ENCODE data around the gene NYAP2.

Gene NYAP2

DNA sequence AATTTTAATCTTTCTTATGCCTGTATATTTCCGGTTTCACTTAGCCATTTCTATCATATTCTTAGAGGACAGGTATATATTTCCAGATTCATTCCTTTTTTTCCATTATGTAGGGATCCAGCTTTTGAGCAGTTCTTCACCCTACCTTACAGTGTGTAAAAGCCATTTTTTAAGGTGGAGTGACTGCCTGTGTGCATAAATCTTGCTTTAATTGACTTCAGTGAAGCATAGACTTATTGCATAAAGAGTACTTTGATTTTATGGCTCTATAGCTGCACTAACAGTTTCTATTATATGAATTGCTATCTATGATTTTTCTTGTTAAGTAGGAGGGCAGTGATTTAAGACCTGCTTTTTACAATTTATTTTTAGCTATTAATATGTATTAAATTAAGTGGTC is 132.6 kb downstream of the NYAP2 start:
- no peak overlapping the region for H3K27ac ChIP-seq
- no peak overlapping the region for H3K4me3 ChIP-seq

DNA sequence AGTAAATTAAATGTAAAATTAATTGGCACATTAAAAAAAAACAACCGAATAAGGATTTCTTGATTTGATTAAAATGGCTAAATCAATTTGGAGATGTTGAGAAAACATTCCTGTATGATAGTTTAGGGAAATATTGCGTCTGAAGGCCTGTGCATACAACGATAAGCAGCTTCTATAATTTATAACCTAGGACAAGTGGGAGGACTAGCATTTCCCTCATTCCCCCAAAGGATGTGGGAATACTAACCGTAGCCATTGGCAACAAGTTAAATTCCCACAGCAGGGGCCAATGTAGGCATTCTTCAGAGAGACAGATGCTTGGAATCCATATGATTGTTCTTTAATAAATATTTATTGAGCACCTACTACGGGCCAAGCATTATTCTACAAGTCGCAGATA is 134.5 kb downstream of the NYAP2 start:
- H3K4me3 ChIP-seq: no peak overlapping the region
- H3K27ac ChIP-seq: no peak overlapping the region

DNA sequence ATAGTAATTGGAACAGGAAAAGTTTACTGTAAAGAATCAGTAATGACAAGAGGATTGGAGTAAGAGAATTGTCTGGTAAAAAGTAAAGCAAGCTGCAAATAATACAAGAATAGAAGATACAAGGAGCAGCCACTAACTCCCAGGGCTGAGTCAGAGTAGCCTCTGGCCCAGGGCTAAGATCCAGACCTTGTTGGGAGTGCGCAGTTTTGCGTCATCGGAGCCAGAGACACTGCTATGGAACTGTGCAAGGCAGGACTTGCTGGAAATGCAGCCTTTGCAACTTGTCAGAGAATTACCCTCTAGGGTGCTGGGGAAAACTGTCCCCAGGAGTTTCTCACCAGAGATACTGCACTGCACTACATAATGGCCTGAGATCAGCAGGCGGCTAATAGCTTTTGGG is 135.2 kb downstream of the NYAP2 start:
- Histone ChIP-seq H3K4me3 (no peak overlapping the region), H3K27ac (no peak overlapping the region)

DNA sequence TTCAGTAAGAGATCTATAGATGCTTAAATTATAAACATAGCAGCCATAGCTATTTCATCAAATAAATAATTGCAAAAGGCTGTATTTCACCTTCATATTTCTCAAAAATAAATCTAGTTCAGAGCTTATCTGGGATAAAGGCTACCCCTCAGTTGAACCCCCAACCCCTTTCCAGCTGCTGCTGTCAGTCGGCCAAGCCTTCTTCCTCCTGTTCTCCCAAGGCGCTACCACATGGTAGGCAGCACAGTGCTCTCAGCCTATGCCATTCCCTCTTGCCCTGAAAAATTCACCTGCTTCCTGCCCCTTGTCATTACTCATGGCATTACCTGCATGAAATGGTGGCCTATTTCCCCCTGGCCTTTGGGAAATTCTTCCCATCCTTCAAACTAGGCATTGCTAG is 136.5 kb downstream of the NYAP2 start:
- Histone ChIP-seq H3K4me3 (no peak overlapping the region), H3K27ac (no peak overlapping the region)

DNA sequence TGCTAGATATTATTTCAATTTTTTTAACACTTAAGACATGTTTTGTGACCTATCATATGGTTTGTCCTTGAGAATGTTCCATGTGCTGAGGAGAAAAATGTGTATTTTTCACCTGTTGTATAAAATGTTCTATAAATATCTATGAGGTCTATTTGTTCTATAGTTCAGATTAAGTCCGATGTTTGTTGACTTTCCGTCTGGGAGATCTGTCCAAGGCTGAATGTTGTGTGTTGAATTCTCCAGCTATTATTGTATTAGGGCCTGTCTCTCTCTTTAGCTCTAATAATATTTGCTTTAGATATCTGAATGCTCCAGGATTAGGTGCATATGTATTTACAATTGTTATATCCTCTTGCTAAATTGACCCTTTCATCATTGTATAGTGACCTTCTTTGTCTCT is 144.1 kb downstream of the NYAP2 start:
- no peak overlapping the region for H3K27ac ChIP-seq

DNA sequence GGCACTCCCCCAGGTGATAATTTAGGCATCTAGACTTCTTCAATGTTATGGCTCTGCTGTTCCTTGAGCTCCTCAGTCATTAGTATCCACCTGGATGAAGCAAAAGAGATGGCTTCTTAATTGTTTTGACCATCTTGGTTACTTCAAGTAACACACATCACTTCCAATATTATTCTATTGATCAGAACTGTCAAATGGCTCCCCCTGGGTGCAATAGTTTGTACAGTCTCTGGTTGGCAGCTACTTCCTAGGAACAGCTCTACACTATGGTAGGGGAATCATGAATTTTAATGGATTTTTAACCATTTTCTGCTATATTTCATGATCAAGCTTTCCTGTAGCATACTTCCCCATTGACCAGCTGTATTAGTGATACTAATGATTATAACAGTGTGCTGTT is 157.0 kb downstream of the NYAP2 start:
- H3K4me3 ChIP-seq: no peak overlapping the region
- H3K27ac ChIP-seq: no peak overlapping the region

More for the DNA sequence above, 144.1 kb downstream of the NYAP2 start:
- no peak overlapping the region for H3K4me3 ChIP-seq

DNA sequence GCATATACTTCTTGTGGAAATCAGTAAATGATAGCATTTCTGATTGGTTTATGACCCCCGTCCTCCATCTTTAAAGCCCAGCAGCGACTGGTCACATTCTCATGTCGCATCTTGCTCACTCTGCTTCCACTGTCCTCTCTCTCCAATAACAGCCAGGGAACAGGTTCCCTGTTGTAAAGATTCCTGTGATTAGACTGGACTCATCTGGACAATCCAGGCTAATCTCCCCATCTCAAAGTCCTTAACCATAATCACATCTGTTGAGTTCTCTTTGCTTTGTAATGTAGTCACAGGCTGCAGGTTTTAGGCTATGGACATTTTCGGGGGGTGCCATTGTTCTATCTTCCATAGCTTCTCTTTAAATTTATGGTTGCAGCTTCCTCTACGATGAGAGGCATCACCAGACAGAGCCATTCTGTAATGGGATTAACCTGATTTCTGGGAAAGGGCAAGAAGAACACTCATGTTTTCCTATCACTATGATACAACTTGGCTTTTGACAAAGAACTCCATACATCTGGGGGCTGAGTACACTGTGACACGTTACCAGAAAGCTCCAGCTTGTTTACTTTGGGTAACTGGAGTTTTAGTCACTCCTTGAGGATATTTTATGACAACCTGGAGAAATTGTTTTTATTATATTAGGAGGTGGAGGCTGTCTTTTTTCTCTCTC is 159.0 kb downstream of the NYAP2 start:
- H3K4me3 ChIP-seq: no peak overlapping the region
- H3K27ac ChIP-seq: no peak overlapping the region

DNA sequence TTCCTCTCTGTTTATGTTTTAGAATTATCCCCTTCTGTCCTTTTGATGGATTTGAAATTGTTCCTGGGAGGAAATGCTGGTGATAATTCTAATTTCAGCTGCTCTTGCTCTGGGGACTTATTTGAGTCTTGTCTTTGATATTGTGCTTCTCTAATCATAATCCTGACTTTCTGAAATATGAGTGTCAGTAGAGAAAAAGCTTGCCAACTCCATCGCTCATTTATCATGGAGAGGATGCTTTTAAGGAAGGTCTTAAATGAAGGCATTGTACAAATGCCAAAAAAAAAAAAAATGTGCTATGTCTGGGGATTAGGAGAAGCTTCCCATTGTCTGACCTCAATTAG is 159.5 kb downstream of the NYAP2 start:
- H3K4me3 ChIP-seq: no peak overlapping the region
- H3K27ac ChIP-seq: no peak overlapping the region

DNA sequence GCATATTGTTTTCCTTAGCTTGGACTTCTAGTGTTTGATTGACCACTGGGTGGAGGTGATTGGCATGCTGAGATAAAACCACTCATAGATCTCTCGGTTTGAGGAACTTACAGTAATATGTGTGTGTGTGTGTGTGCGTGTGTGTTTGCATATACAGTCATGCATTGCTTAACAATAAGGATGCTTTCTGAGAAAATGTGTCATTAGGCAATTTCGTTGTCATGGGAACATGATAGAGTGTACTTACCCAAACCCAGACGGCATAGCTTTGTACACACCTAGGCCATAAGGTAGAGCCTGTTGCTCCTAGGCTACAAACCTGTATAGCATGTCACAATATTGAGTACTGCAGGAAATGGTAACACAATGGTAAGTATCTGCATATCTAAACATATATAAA is 167.3 kb downstream of the NYAP2 start:
- H3K27ac ChIP-seq: no peak overlapping the region

DNA sequence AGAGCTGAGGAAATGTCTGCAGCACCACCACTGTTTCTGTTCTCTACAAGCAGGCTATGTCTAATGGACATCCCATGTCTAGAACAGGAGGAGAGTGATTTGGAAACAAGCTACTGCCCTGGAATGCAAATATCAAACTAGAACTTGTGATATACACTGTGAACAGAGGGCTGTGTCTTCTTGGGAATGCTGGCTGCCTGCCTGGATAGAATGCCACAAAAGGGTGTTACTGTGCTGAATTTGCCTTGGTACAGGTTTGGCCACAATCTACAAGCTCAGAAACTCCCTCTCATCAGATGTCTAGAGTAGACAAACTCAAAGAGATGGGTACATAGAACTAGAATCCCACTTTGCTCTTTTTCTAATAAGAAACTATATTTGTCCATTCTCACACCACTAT is 170.5 kb downstream of the NYAP2 start:
- H3K4me3 ChIP-seq: no peak overlapping the region
- H3K27ac ChIP-seq: no peak overlapping the region

More for the DNA sequence above, 167.3 kb downstream of the NYAP2 start:
- no peak overlapping the region for H3K4me3 ChIP-seq

DNA sequence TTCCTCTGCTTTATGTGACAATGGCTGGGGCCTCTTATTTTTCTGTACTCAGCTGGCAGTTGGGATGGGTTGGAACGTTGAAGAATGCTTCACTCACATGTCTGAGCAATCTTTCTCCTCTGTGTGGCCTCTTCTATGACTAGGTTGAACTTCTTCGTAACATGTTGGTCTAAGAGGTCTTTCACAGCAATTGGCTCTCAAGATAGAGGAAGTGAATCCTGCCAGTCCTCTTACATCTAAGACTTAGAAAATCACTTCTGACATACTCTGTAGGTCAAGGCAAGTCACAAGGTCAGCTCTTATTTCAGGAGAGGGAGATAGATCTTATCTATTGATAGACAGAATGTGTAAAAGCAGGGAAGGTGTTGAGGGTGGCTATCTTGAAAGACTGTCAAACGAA is 174.1 kb downstream of the NYAP2 start:
- H3K27ac ChIP-seq: no peak overlapping the region
- no peak overlapping the region for H3K4me3 ChIP-seq

DNA sequence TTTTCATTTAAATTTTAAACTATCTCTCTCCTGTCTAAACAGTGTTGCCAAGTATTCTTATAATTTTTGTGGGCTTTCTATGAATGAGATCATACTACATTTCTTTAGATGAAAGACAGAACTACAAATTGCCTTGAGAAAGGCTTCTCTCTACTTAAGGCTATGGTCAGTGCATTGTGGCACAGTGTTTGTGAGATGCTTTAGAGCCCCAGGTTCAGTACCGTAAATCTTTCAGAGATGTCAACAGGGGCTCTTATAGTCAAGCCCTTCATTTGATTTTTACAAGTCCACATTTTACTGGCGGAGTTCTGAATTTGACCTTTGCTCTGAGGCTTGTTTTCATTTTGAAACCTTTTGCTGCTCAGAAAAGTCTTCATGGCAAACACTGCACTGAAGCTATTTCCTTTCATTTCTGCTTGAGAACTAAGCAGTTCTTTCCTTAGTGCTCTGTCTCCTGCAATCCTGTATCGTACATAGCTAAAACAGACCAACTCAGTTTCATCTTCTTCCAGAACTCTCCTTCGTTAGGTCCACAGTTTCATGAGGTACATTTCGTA is 175.2 kb downstream of the NYAP2 start:
- no peak overlapping the region for H3K27ac ChIP-seq
- H3K4me3 ChIP-seq: no peak overlapping the region

DNA sequence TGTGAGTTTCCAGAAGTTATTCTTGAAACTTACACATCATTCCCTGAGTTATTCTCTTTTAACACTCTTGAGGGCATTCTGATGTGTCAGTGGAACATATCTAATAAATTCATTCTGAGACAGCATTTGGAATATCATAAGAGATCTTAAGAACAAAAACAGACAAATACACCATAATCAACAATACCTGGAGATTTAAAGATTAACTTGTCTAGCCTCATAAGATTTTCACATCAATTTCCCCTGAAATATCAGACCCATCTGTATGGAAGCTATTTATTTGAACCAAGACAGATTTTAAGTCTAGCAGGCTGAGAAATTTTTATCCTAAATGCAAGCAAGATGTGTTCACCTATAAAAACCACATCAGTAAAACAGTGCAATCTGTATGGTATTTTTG is 181.6 kb downstream of the NYAP2 start:
- no peak overlapping the region for H3K4me3 ChIP-seq
- H3K27ac ChIP-seq: no peak overlapping the region

DNA sequence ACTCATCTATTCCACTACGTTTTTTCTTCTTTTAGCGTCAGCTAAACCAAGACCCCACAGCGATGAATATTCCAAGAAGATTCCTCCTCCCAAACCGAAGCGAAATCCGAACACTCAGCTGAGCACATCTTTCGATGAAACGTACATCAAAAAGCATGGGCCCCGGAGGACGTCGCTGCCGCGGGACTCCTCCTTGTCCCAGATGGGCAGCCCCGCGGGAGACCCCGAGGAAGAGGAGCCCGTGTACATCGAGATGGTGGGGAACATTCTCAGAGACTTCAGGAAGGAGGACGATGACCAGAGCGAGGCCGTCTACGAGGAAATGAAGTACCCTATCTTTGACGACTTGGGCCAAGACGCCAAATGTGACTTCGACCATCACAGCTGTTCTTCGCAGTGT is 182.4 kb downstream of the NYAP2 start:
- Histone ChIP-seq H3K4me3 (no peak overlapping the region), H3K27ac (no peak overlapping the region)

DNA sequence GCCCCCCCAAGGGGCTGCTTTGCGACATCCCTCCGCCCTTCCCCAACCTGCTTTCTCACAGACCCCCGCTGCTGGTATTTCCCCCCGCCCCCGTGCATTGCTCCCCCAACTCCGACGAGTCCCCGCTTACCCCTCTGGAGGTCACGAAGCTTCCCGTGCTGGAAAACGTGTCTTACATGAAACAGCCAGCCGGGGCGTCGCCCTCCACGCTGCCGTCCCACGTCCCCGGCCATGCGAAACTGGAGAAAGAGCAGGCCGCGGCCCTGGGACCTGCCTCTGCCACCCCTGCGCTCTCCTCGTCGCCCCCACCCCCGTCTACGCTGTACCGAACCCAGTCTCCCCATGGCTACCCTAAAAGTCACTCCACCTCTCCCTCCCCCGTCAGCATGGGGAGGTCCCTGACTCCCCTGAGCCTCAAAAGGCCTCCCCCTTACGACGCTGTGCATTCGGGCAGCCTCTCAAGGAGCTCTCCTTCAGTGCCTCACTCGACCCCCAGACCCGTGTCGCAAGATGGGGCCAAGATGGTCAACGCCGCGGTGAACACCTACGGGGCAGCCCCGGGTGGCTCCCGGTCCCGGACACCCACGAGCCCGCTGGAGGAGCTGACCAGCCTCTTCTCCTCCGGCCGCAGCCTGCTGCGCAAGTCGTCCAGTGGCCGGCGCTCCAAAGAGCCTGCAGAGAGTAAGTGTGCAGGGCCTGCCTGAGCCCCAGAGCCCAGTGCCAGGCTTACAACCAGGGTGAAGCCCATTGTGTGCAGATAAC is 183.0 kb downstream of the NYAP2 start:
- Histone ChIP-seq H3K27ac (no peak overlapping the region), H3K4me3 (no peak overlapping the region)

DNA sequence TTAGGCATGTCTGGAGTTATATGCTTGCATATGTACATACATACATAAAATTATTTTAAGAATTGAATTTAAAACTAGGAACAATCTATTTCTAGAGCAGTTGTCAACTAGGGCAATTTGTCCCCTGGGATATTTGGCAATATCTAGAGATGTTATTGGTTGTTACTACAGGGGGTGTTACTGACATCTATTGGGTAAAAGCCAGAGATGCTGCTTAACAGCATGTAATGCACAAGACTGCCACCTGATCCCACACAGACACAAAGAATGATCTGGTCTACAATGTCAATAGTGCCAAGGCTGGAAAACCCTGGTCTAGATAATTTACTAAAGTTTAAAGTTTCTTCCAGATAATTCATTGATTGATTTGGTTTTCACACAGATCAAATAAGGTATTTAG is 185.3 kb downstream of the NYAP2 start:
- Histone ChIP-seq H3K4me3 (no peak overlapping the region), H3K27ac (no peak overlapping the region)

DNA sequence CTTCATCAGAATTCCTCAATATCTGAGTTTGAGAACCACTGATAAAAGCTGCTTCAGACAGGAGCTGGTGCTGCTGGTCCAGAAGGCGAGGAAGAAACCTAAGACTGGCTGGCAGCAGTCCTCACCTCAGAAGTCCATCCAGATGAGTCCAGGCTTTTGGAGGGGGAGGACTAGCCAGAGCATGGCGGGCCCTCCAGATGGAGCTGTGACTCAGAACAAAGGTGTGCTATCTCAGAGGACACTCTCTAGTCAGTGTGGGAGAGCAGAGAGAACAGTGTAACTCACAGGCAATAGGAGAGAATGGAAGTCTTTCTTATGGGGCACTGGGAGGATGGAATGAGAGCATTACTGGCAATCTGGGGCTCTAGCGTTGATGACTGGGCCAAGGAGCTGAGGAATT is 191.4 kb downstream of the NYAP2 start:
- H3K4me3 ChIP-seq: no peak overlapping the region
- no peak overlapping the region for H3K27ac ChIP-seq

DNA sequence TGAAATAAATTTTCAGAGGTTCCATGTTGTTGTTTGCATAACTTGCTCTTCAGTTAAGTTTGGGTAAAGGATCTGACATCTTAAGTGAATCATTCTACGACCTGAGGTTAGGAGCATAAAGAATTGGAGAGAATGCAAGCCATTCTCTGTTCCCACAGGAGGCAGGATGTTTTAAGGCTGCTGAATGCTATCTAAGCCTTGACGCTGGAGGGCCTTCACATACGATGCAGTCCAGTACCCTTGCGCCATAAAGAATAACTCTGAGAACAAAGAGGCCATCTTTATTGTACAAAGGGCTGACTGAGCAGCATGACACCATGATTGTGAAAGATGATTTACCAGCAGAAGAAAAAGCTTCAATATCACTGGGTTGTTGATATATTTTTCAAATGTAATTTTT is 198.4 kb downstream of the NYAP2 start:
- Histone ChIP-seq H3K27ac (no peak overlapping the region), H3K4me3 (no peak overlapping the region)

DNA sequence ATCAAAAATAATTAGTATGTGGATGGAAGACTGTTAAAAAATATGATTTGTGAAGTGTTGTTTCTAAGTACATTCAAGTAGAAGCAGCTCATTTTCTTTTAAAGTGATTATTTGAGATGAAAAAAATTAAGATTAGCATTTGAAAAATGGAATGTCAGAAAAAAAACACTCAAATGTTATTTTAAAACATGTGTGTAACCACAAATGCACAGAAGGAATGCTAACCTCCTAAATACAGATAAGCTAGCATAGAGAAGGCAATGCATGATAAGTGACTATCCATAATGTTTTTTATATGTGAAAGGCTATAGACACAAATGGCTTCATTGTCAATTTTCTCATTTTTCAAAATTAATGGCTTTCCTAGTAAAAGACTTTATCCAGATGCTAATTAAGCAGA is 198.9 kb downstream of the NYAP2 start:
- Histone ChIP-seq H3K4me3 (no peak overlapping the region), H3K27ac (no peak overlapping the region)

DNA sequence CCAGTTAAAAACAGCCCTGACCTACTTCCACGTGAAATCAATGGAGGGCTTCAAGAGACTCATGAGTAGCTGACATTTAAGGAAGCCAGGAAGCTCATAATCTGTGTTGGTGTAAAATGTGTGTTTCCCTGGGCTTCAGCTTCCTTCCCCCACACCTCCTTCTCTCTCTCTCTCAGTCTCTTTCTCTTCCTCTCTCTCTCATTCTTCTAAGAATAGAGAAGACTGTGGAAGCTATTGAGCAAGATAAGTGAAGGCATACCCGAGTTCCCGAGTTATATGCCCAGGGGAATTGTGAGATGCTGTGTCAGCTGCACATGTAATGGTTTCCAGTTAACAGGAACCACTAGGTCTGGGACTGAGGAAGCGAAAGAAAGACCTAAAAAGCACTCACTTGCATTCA is 199.4 kb downstream of the NYAP2 start:
- Histone ChIP-seq H3K4me3 (no peak overlapping the region), H3K27ac (no peak overlapping the region)

DNA sequence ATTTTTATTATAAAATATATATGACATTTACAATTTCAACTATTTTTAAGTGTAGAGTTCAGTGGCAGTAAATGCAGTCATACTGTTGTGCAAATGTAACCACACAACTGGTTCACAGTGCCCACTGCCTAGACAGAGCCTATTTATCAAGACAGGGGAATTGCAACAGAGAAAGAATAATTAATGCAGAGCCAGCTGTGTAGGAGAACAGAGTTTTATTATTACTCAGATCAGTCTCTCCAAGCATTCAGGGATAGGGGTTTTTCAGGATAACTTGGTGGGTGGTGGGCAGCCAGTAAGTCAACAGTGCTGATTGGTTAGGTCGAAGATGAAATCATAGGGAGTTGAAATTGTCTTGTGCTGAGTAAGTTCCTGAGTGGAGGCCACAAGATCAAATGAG is 200.3 kb downstream of the NYAP2 start:
- Histone ChIP-seq H3K4me3 (no peak overlapping the region), H3K27ac (no peak overlapping the region)

DNA sequence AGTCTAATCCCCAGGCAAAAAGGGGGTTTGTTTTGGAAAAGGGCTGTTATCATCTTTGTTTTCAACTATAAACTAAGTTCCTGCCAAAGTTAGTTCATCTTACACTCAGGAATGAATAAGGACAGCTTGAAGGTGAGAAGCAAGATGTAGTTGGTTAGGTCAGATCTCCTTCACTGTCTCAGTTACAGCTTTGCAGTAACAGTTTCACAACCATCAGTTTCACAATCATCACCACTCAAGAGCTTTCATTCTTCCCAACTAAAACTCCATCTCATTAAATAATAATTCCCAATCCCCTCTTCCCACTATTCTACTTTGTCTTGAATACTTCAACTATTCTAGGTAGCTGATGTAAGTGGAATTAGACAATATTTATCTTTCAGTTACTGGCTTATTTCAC is 200.9 kb downstream of the NYAP2 start:
- Histone ChIP-seq H3K27ac (no peak overlapping the region), H3K4me3 (no peak overlapping the region)
